Measurements from ENCODE around the gene ANAPC7.

The ANAPC7 gene

GRCh38 chr12:110349096-110349495 is 54.4 kb downstream of the ANAPC7 start:
- DNase-seq (ENCODE audit: low spot score): no peak
- no peak for TF ChIP-seq CTCF (conservative IDR thresholded peaks at IDR 0.05; ENCODE audit: low read depth)
- CTCF ChIA-PET: no interaction called here
- POLR2A ChIA-PET (ENCODE audit: low non-redundant PET): interaction anchor here (0.6 kb wide), 1 partner anchor 1163 kb away, joined by 8 read pairs; no protein-coding TSS in a partner anchor
- peak overlapping the region; percentile 39 for H3K27ac ChIP-seq

GRCh38 chr12:110348431-110349059 is 55.0 kb downstream of the ANAPC7 start:
- H3K27ac ChIP-seq: peak overlapping the region; percentile 39
- ChIA-PET POLR2A (ENCODE audit: low non-redundant PET) (interaction anchor here (0.6 kb wide), 1 partner anchor 11 kb away, joined by 4 read pairs; no protein-coding TSS in a partner anchor), CTCF (no interaction called here)
- no peak for DNase-seq (ENCODE audit: low spot score)
- TF ChIP-seq CTCF (conservative IDR thresholded peaks at IDR 0.05; ENCODE audit: low read depth): no peak

GRCh38 chr12:110347767-110348166 is 55.7 kb downstream of the ANAPC7 start:
- no peak overlapping the region for H3K27ac ChIP-seq
- CTCF ChIA-PET: no interaction called here
- no peak for DNase-seq (ENCODE audit: low spot score)
- POLR2A ChIA-PET (ENCODE audit: low non-redundant PET): no interaction called here
- TF ChIP-seq CTCF (conservative IDR thresholded peaks at IDR 0.05; ENCODE audit: low read depth): no peak

GRCh38 chr12:110345963-110346362 is 57.5 kb downstream of the ANAPC7 start:
- POLR2A ChIA-PET (ENCODE audit: low non-redundant PET): interaction anchor here (0.5 kb wide), 1 partner anchor 246 kb away, joined by 5 read pairs; no protein-coding TSS in a partner anchor
- DNase-seq (ENCODE audit: low spot score): no peak
- CTCF ChIA-PET: interaction anchor here (0.6 to 0.9 kb wide), 2 partner anchors 25 to 65 kb away, joined by 3 to 4 read pairs; partner anchors contain the start of gene ATP2A2
- peak overlapping the region; percentile 62 for H3K27ac ChIP-seq
- no peak for TF ChIP-seq CTCF (conservative IDR thresholded peaks at IDR 0.05; ENCODE audit: low read depth)

- H3K27ac ChIP-seq: peak overlapping the region; percentile 62
- peak; percentile 88 for DNase-seq (ENCODE audit: low spot score)
- no peak for TF ChIP-seq CTCF (conservative IDR thresholded peaks at IDR 0.05; ENCODE audit: low read depth)
- CTCF ChIA-PET: interaction anchor here (0.9 kb wide), 1 partner anchor 26 kb away, joined by 3 read pairs; no protein-coding TSS in a partner anchor
- POLR2A ChIA-PET (ENCODE audit: low non-redundant PET): interaction anchor here (0.5 kb wide), 1 partner anchor 245 kb away, joined by 5 read pairs; no protein-coding TSS in a partner anchor
These were observed 58.3 kb downstream of the ANAPC7 start for GRCh38 chr12:110345176-110345661.

- no peak for TF ChIP-seq CTCF (conservative IDR thresholded peaks at IDR 0.05; ENCODE audit: low read depth)
- CTCF ChIA-PET: no interaction called here
- H3K27ac ChIP-seq: peak overlapping the region; percentile 62
- no peak for DNase-seq (ENCODE audit: low spot score)
- POLR2A ChIA-PET (ENCODE audit: low non-redundant PET): no interaction called here
These were observed 58.9 kb downstream of the ANAPC7 start for GRCh38 chr12:110344657-110345056.

All from RWPE1 (cell line).